Ishikawa (cell line): ENCODE results near the gene TBX10.

Experiments used
- CEBPB ChIP-seq: IDR thresholded peaks from 2 replicates; pipeline ENCODE4 v1.6.1; 2012
- EP300 ChIP-seq: IDR thresholded peaks from 2 replicates; pipeline ENCODE4 v1.6.1; 2012; ENCODE audit warnings: borderline replicate concordance
- TAF1 ChIP-seq: IDR thresholded peaks from 2 replicates; pipeline ENCODE4 v1.6.1; 2012; ENCODE audit warnings: low read depth, mild to moderate bottlenecking
- TCF12 ChIP-seq: IDR thresholded peaks from 2 replicates; pipeline ENCODE4 v1.6.1; 2012; ENCODE audit warnings: low read depth
- TF ChIP-seq, protein P1 (sequence below): IDR thresholded peaks from 2 replicates; pipeline ENCODE4 v1.6.1; 2012; ENCODE audit warnings: low read depth, mild to moderate bottlenecking
- TF ChIP-seq, protein P2 (sequence below): IDR thresholded peaks from 2 replicates; pipeline ENCODE4 v1.6.1; 2012

DNA sequence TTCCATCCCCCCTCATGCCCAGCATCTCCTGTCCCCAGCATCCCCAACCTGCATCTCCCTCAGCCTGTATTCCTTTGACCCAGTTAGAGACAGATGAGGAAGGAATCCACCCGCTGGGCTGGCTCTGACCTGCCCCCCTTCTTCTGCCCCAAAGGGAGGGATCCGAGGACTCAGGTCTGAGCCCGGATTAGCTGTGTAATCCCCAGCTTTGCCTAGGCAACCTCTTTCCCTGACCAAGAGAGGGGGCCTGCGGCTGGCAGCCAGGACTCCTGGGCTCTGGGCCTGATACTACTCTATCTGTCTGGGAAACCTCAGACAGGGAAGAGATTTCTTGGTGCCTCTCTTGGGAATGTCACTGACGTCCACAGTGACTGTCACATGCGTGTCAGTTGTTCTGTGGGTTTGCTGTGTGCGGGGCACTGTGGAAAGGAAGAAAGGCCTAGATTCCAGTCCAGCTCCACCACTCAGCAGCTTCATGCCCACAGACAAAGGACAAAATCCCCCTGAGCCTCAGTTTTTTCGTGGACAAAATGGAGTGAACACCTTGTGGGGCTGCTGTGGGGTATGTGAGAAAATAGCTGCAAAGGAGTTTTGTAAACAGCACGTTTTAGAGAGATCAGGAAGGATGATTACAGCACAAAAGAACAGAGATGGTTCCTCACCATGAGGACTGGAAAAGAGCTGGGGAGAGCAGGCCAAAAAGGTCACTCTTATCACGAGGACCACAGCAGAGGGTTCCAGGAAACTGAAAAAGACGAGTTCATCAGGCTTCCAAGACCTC is 34.1 kb downstream of the TBX10 start:
- TF ChIP-seq, protein P1, sequence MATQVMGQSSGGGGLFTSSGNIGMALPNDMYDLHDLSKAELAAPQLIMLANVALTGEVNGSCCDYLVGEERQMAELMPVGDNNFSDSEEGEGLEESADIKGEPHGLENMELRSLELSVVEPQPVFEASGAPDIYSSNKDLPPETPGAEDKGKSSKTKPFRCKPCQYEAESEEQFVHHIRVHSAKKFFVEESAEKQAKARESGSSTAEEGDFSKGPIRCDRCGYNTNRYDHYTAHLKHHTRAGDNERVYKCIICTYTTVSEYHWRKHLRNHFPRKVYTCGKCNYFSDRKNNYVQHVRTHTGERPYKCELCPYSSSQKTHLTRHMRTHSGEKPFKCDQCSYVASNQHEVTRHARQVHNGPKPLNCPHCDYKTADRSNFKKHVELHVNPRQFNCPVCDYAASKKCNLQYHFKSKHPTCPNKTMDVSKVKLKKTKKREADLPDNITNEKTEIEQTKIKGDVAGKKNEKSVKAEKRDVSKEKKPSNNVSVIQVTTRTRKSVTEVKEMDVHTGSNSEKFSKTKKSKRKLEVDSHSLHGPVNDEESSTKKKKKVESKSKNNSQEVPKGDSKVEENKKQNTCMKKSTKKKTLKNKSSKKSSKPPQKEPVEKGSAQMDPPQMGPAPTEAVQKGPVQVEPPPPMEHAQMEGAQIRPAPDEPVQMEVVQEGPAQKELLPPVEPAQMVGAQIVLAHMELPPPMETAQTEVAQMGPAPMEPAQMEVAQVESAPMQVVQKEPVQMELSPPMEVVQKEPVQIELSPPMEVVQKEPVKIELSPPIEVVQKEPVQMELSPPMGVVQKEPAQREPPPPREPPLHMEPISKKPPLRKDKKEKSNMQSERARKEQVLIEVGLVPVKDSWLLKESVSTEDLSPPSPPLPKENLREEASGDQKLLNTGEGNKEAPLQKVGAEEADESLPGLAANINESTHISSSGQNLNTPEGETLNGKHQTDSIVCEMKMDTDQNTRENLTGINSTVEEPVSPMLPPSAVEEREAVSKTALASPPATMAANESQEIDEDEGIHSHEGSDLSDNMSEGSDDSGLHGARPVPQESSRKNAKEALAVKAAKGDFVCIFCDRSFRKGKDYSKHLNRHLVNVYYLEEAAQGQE, result no peak
- TF ChIP-seq CEBPB, result no peak
- no peak for TF ChIP-seq TAF1
- TF ChIP-seq EP300, result no peak
- TF ChIP-seq TCF12, result no peak
- TF ChIP-seq, protein P2, sequence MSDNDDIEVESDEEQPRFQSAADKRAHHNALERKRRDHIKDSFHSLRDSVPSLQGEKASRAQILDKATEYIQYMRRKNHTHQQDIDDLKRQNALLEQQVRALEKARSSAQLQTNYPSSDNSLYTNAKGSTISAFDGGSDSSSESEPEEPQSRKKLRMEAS, result no peak
